GM19023 (cell line): Measurements from ENCODE around the gene PTPN14.
"Not testable (repeated sequence)": the region's sequence is repeated elsewhere in the genome, so short reads cannot be mapped to it uniquely, and the experiment has no call there.

Experiments used
- ATAC-seq: cut with Tn5 transposase; IDR thresholded peaks from one replicate; pipeline ENCODE4 v1.9.1; 2021; ENCODE audit warnings: mild to moderate bottlenecking, moderate library complexity; ENCODE audit not compliant: unreplicated experiment

PTPN14 gene

GRCh38 chr1:214481983-214482634, 69.3 kb downstream of the PTPN14 start:
- ATAC-seq: not testable (repeated sequence)

GRCh38 chr1:214476986-214477870, 74.2 kb downstream of the PTPN14 start:
- ATAC-seq: no peak

- no peak for ATAC-seq
These were observed 75.0 kb downstream of the PTPN14 start for GRCh38 chr1:214476229-214476985.

DNA sequence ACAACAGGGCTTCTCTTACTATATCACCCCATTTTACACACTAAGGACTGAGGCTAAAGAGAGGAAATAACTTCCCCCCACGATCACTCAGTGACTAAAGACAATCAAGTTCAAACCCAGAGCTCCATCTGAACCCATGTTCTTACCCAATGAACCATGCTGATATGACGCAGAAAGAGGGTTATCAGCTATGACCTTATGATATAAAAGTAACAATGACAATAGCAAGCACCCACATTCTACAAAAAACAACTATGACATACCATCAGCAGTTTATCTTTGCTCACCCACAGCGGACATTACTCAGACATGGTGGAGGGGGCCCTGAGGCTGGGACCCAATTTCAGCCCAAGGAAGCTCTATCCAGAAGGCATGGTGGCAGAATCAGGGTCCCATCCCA, 75.7 kb downstream of the PTPN14 start:
- ATAC-seq: no peak

- ATAC-seq: no peak
These were observed 76.1 kb downstream of the PTPN14 start for GRCh38 chr1:214475331-214475730.

- no peak for ATAC-seq
These were observed 76.9 kb downstream of the PTPN14 start for GRCh38 chr1:214474467-214474866.

DNA sequence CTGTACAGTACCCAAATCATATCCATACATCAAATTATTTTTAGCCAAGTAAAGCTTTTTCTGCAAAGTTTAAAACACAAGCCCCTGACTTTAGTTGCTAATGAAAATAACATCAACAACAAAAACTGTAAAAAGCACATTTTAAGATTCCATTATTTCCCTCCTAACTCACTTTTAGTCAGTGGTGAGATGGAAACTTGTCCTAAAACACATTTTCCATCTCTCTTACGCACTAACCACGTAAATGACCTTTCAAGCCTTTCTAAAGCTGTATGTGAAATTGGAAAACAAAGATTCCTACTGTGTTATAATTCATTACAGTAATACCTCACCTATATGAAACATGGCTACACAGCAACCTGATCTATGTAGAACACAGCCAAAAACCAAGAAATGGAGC, 77.5 kb downstream of the PTPN14 start:
- ATAC-seq: no peak

DNA sequence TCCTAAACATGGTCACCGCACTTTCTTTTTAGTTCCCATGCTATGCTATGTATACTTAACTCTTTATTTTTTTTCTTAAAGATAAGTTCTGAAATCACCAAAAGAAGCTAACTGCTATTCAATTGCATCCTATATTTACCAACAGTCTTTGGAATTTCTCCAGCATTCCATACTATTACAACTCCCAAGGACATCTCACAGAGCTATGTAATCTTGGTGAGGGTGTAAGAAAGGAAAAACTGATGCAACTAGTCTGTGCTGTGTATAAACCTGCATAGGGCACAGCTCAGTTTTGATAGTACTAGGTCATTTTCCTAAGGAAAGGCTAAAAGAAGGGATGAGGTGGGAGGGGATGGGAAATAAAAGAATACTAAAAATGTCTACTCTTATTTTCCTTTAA, 78.0 kb downstream of the PTPN14 start:
- ATAC-seq: no peak

GRCh38 chr1:214472364-214472763, 79.0 kb downstream of the PTPN14 start:
- no peak for ATAC-seq

DNA sequence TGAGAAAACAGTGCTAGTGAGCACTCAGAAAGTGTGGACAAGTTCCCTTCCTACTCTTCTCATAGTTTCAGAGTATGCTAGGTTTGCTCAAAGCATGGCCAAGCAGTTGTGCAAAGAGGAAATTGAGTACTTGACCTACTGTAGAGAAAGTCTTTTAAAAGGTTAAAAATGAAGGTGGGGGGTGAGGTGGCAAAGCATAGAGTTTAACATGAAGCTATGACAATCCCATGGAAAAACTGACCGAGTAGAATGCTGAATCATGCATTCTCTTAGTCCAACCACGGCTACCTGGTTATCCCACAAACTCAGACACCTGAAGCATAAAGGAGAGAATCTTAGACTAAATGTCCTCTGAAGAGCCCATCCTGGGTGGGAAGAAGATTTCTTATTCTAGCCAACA, 79.9 kb downstream of the PTPN14 start:
- no peak for ATAC-seq

DNA sequence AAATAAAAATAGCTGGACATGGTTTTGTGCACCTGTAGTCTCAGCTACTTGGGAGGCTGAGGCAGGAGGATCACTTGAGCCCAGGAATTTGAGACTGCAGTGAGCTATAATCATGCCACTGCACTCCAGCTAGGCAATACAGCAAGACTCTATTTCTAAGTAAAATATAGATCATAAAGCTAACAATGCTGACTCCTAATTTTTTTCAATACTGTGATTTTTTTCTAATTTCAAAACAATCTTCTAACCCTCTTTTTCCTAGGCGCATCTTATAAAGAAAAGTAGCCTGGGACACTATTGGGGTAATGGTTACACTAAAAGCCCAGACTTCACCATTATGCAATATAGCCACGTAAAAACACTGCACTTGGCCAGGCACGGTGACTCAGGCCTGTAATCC, 81.3 kb downstream of the PTPN14 start:
- no peak for ATAC-seq

DNA sequence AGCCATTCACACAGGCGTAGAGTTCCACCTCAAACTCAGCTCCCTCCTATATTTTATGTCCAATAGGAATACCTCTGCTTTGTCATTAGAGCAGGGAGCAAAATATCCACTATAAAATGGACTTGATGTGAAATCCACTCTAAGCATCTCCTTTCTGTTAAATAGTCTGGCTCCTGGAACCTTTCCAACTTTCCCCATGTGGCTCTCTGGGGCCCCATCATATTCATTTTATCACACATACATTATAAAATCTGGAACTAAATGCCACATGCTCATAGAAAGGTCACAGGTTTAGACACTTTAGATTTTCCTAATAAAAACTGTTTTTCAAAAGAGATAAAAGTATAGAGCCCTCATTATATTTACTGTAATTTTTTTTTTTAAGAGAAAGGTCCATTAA, 82.1 kb downstream of the PTPN14 start:
- no peak for ATAC-seq

- no peak for ATAC-seq
These were observed 84.3 kb downstream of the PTPN14 start for GRCh38 chr1:214467078-214467585.

DNA sequence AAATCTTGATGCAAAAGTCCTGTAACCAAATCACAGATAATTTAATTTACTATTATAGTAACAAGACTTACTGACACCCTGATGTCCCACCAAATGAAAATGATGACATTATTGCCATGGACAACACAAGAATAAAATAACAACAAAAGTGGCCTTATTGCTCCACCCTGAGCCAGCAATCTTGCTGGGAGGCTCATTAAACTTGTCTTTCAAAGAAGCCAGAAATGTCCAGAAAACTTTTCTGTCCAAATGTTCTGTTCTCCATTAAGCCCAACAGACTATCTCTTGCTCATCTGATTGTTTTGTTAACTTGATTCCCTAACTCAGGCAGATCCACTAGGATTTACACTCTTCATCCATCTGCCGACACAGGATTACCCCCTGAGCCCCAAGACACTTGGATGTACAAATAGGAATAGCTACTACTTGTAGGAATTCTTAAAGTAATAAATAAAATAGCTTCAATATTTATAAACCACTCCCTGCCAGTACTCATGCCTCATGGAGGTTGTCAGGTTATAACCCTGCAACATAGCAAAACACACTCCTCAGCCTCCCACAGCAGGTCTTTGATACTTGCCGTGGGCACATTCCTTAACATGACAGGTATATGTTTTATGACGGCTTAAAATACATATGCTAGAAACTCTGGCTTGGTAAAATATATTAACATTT, 84.9 kb downstream of the PTPN14 start:
- ATAC-seq: no peak

GRCh38 chr1:214464445-214465287, 86.7 kb downstream of the PTPN14 start:
- ATAC-seq: no peak

DNA sequence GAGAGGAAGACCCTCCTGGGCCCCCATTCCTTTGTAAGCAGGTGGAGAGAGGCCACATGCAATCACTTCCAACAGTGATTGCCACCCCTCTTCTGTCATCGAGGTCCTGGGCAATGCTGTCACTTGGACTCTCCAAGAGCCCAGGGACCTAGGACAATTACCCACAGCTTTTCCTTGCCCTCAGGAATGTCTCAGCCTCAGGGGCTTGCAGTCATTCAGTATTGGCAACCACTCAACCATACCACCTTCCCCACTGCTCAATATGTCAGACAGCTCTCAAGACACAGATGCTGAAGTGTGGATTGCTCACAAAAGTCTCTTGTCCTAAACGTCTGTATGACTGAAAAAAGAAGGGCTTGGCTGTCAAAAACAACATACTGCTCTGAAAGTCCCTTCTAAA, 87.8 kb downstream of the PTPN14 start:
- no peak for ATAC-seq

- no peak for ATAC-seq
These were observed 88.5 kb downstream of the PTPN14 start for GRCh38 chr1:214462882-214463281.

- ATAC-seq: no peak
These were observed 90.1 kb downstream of the PTPN14 start for GRCh38 chr1:214461305-214461704.

DNA sequence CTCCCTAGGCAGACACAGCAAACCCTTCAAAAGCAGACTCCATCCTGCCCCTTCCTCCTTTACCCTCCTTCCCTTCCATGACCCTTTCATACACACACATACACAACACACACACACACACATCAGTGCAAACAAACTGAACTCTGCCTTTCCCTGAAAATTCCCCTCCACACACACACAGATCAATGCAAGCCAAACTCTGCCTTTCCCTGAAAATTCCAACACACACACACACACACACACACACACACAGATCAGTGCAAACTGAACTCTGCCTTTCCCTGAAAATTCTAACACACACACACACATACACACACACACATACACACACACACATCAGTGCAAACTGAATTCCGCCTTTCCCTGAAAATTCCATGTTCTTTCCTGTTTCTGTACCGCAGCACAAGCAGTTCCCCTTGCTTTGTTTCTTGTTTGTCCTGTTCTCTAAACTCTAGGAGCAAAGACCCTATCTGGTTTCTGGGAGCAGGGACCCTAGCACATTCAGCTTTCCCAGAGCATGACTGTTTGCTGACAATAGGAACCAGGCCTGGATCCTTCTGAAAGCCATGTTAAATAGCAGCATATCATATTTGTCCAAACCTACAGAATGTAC, 91.0 kb downstream of the PTPN14 start:
- no peak for ATAC-seq

- no peak for ATAC-seq
These were observed 91.5 kb downstream of the PTPN14 start for GRCh38 chr1:214459895-214460294.
